Stimulated activated CD8-positive, alpha-beta memory T cell treated with anti-CD3 and anti-CD28 coated beads, Interleukin-7, amount 100 ng/mL, for 1 hour (primary cell): ENCODE data around the gene ZSCAN12.
"Not testable (repeated sequence)": the region's sequence is repeated elsewhere in the genome, so short reads cannot be mapped to it uniquely, and the experiment has no call there.

Source experiments
- DNase-seq, 2 donors: peaks; one replicate each; pipeline ENCODE4 v3.0.0-alpha.2; 2020; ENCODE audit warnings: low read depth in 2 of 2

ZSCAN12 gene

DNA sequence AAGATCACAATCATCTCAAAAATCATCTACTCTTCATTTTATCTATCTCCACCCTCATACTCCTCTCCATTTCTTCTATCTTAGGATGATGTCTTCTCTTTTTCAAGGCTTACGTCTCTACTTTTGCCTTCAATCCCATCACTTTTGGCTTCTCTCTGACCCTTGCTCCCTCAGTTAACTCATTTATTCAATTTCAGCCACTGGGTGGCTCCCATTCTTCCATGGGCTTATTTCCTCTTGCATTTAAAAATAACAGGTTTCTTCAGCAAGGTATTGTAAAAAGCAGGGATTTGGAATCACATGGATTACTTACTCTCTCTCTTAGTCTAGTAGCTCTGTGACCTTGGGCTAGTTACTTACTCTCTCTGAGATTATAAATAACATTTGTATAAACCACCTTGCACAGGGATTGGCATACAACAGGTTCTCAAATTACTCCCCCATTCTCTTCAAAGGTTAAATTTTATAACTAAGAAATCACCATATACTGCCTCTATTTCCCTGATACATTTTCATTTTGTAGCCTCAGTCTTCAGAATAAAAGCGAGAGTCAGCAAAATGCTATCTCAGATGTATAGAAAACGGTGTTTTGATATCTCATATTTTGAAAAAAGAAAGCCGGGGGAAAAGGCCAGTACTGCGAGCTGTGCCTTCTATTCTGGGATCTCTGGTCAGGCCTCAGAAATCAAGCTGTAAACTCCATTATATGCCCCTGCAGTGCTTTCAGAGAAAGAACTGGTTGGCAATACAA lies 5.5 kb downstream of the ZSCAN12 start:
- no peak for DNase-seq

DNA sequence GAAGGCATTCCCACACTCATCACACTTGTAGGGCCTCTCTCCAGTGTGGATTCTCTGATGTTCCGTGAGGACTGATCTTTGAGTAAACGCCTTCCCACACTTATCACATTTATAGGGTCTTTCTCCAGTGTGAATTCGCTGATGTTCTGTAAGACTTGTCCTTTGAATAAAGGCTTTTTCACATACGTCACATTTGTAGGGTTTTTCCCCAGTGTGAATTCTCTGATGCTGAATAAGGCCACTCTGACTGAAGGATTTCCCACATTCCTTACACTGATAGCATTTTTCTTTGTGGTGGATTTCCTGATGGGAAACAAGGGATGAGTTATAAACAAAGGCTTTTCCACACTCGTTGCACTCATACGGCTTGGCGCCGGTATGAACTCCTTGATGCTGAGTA lies 8.9 kb downstream of the ZSCAN12 start:
- no peak for DNase-seq

DNA sequence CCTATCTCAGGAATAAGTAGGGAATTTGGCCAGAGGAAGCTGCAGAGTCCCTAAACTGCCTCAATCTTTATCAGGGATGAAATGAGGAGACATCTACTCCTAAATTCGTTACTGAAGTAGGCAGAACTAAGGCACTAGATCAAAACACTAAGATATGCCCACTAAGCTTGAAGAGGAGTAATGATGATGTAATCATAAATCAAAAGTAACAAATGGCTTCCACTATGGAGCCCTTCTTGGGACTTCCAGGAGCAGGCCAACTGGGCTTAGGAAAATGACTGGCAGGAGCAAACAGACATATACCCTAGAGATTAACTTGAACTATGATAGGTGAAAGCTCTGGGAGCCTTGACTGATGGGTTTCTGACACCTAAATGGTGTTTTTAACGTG lies 15.4 kb downstream of the ZSCAN12 start:
- DNase-seq: no peak

DNA sequence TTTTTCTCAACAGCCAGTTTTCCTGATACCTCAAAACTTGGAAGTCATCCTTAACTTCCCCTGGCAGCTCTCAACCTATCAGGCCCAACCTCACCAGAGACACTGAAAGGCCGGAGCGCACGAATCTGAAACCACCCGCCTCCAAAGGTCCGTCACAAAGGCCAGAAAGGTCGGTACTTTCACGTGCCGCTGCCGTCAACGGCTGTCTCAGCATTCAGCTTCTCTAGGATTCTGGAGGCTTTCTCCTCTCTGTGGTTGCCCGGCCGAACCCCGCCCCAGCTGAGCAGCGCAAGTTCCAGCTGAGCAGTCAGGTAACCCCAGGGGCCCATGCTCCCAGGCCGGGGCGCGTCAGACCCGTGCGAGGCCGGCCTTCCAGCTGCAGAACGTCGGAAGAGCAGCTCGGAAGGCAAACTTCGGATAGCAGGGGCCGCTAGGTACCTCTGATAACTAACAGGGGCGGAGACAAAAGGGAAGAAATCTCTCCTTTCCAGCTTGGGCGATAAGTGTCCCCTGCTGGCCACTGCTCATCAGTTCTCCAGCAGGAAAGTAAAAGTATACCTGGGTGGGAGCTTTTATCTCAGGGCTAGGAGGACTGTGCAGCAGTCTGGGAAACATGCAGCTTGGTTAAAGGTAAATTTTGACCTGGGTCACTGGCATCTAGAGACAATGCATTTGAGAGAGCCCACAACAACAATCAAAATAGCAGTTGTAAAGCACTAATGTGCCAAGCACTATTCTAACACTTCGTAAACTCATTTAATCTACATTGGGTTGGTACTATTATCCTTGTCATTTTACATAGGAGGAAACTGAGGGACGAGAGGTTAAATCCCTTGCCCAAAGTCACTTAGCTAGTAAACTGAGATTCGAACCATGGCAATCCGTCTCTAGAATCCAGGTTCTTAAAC lies 16.1 kb downstream of the ZSCAN12 start:
- no peak for DNase-seq

DNA sequence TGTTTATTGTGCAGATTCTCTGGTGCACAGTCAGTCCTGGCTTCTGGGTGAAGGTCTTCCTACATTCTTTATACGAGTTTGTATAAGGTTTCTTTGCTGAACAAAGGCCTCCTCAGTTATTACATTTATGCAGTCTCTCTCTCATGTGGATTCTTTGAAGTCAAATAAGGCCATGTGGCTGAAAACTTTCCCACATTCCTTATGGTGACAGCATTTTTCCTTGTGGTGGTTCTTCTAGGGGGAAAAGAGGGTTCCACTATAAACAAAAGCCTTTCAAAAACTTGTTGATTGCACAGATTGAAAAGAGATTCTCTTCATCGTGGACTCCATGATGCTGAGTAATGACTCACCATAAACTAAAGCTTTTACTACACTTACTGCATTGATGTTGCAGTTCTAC lies 19.2 kb downstream of the ZSCAN12 start:
- no peak for DNase-seq

DNA sequence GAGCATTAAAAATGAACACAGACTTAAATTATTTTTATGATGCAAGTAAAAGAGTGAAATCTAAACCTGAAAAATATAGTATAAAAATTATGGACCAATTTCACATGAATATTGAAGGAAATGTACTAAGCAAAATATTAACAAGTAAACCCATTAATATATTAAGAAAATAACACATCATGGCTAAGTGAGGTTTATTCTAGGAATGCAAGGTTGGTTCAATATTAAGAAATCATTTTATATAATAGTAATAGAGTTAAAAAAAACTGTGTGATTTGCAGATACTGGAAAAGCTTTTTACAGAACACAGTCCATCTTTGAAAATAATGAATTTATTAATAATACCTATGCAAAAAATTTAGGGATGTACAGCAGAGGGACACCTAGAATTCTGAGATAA lies 20.9 kb downstream of the ZSCAN12 start:
- no peak for DNase-seq

DNA sequence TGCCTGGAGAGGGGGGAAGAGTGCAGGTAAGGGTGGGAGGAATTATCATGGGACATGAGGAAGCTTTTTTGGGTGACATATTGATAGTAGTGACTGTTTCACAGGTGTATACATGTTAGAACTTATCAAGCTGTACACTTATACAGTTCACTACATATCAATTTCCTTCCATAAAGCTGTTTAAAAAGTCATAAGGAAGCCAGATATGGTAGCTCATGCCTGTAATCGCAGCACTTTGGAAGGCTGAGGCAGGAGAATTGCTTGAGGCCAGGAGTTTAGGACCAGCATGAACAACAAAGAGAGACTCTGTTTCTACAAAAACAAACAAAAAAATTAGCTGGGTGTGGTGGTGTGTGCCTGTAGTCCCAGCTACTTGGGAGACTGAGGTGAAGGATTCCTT lies 21.7 kb downstream of the ZSCAN12 start:
- no peak for DNase-seq

DNA sequence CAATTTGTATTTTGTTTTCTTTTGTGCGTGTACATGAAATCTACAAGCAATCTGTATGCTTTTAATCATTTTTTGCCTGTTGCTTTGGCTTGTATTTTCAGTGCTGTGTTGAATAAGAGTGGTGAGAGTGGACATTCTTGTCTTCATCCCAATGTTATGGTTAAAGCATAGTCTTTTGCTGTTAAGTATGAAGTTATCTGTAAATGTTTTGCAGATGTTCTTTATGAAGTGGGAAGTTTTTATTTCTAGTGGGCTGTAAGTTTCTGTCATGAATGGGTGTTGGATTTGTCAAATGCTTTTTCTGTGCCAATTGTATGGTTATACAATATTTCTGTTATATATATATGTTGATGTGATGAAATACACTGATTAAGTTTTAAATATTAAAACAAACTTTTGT lies 25.6 kb downstream of the ZSCAN12 start:
- DNase-seq: no peak

DNA sequence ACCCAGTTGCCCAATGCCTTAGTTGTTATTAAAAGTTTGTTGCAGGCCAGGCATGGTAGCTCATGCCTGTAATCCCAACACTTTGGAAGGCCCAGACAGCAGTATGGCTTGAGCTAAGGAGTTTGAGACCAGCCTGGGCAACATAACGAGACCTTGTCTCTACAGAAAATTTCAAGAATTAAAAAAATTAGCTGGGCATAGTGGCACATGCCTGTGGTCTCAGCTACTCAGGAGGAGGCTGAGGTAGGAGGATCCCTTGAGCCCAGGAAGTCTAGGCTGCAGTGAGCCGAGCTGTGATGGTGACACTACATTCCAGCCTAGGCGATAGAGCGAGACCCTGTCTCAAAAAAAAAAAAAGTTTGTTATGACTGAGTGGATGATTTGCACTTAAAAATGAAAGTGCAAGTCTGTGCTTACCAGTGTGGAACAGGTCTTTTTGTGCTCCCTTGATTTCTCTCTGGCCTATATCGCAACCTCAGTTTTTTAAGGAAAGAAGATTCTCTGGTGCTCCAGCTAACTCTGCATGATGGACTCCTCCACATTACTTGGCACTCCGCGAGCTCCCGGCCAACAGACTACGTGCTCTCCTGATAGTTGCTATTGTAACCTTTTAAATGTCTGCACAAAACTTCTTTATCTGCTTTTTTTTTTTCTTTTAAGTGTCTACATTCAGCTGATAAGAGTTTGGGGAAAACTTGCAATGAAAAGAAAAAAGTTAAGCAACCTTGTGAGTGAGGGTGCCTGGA lies 27.7 kb downstream of the ZSCAN12 start:
- no peak for DNase-seq

DNA sequence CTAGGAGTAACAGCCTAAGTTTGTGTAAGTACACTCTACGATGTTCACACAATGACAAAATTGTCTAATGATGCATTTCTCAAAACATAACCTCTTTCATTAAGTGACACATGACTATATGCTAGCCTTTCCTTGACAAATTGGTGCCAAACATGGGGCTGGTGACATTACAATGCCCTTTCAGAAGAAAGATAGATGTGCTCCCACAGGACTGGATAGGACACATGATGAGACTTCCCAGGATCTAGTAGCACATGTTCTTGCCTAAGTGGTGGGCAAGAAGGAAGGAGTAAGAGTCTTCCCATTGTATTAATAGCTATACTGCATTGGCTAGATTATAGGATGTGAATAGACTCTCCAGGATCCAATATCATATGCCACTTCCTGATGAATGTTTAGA lies 28.3 kb downstream of the ZSCAN12 start:
- DNase-seq: no peak

DNA sequence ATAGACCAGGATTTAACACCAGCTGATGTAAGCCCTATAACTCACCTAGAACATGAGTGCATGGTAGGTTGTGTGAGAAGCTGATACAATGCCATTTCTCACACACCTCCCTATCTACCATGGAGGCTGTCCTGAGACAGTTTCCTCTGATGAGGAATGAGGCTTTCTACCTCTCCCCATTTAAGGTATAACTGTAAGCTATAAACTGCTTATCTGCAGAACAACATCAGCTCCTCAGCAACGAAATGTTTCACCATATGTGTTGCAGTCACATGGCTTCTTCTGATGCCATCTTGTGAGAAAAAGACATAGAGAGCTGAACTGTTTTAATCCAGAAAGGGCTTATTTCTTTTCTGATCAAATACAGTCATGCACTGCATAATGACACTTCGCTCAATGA lies 29.1 kb downstream of the ZSCAN12 start:
- DNase-seq: no peak

DNA sequence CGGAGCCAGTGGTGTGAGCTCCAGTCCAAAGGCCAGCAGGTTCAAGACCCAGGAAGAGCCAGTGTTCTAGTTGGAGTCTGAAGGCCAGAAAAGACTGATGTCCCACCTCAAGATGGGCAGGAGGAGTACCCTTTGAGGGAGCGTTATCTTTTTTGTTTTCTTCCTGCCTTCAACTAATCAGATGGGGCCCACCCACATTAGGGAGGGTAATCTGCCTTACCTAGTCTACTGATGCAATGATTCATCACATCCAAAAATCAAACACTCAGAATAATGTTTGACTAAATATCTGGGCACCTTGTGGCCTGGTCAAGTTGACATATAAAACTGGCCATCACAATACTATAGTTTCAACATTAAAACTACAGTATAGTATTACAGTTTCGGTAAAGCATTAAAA lies 30.1 kb downstream of the ZSCAN12 start:
- no peak for DNase-seq

DNA sequence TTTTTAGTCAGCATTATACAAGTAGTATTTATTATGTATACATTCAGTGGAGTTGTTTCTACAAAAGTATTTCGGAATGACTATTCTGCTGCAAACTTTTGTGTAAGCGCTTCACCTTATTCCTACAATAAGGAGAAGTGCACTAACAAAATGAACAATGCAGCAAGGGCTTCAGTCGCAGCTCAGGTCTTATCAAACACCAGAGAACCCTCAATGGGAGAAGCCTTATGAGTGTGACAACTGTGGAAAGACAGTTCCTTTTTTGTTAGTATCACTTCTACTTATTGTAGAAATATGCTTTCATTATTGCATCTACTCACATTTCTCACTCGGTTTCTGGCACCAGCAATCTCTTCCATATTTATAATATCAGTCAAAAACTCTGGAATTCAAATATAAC lies 31.0 kb downstream of the ZSCAN12 start:
- no peak for DNase-seq

DNA sequence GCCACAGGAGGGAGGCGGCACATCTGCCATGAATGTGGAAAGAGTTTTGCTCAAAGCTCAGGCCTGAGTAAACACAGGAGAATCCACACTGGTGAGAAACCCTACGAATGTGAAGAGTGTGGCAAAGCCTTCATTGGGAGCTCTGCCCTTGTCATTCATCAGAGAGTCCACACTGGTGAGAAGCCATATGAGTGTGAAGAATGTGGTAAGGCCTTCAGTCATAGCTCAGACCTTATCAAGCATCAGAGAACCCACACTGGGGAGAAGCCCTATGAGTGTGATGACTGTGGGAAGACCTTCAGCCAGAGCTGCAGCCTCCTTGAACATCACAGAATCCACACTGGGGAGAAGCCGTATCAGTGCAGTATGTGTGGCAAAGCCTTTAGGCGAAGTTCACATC lies 34.0 kb downstream of the ZSCAN12 start:
- DNase-seq: not testable (repeated sequence)

DNA sequence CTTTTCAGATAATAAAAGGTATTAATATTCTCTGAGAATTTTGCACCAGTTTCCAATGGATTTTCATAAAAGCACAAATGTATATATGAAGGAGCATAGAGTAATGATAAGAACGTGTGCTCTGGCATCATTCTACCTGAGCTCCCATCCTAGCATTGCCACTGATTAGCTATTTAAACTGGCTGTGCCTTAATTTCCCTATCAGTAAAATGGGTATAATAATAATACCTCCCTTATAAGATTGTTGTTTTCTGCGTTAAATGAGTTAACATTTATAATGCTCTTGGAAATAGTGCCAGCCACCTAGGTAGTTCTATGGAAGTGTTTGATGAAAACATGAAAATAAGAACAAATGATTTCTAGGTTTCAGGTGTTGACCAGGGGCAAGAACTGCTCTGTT lies 38.6 kb downstream of the ZSCAN12 start:
- no peak for DNase-seq

DNA sequence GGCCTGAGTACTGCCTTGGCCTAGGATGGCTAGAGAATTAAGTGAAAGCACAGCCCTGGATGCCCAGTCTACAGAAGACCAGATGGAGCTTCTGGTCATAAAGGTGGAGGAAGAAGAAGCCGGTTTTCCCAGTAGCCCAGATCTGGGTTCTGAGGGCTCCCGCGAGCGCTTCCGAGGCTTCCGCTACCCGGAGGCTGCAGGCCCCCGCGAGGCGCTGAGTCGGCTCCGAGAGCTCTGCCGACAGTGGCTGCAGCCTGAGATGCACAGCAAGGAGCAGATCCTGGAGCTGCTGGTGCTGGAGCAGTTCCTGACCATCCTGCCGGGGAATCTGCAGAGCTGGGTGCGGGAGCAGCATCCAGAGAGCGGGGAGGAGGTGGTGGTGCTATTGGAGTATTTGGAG lies 40.0 kb downstream of the ZSCAN12 start:
- not testable (repeated sequence) for DNase-seq

DNA sequence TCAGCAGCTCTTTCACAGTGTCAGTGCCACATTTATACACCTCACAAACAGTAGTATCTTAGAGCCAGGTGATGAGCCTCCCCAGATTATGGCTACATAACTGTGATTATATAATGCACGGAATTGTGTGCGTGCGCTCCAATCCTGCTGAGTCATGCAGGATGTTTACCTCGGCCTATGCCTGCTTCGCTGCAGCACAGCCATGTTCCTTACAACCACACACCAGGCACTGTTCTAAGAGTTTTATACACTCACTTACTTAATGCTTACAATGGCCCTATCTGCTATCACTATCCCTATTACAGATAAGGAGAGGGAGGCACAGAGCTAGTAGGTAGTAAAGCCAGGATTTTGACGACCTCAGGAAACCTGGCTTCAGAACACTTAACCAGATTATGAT lies 42.5 kb downstream of the ZSCAN12 start:
- no peak for DNase-seq

DNA sequence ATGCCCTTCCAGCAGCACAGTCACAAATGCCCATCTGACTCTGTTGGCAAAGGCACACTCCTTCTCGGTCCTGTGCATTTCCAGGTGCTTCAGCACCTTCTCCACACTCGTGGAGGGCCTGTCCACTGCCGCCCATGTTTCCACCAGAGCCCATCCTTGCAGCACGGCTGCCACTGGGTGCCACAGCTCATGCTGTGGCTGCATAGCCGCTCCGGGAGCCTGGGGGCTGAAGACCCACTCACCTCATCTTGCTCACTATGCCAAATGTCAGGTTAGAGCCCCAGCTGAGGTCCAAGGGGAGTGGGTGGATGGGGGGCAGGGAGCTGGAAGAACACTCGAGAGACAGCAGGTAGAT lies 42.9 kb downstream of the ZSCAN12 start:
- DNase-seq: no peak

DNA sequence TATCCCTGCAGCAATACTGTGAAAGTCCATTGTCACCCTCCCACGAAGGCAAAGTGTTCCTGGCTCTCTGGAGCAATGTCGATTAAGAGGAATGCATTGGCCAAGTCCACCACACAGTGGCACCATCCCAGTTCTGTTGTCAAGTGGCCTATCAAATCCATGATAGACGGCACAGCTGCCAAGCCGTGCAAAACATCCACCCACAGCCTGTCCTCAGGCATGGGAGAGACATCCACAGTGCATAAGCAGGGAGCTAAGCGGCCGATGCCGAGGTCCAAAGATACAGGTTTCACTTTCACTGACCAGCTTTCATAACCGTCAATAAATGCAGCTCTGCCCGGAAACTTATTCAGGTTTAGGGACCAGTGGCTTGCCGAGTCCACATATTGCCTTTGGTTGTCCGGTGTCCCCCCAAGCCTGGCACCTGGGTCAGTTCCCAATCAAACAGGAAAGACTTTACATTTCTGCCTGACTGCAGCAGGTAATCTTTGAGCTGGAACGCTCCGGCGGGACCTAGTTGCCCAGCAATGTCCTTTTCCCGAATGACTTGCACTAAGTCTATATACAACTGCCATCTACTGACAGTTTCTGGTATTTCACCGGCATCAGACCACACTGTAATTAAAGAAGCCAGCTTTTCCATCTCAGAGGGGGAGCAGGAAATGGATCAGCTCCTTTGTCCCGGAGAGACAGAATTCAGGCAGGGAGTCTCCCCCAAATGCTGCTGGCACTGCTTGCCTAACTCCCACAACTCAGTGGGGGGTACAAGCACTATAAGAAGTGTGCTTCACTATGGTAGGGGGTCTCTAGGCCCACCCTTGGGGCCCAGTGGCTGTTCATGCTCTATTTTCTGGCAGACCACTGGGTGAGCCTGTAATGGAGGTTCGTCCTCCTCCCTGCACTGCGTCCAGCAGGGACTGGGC lies 43.5 kb downstream of the ZSCAN12 start:
- peak in 1 of 2 donors; percentile 14 for DNase-seq

DNA sequence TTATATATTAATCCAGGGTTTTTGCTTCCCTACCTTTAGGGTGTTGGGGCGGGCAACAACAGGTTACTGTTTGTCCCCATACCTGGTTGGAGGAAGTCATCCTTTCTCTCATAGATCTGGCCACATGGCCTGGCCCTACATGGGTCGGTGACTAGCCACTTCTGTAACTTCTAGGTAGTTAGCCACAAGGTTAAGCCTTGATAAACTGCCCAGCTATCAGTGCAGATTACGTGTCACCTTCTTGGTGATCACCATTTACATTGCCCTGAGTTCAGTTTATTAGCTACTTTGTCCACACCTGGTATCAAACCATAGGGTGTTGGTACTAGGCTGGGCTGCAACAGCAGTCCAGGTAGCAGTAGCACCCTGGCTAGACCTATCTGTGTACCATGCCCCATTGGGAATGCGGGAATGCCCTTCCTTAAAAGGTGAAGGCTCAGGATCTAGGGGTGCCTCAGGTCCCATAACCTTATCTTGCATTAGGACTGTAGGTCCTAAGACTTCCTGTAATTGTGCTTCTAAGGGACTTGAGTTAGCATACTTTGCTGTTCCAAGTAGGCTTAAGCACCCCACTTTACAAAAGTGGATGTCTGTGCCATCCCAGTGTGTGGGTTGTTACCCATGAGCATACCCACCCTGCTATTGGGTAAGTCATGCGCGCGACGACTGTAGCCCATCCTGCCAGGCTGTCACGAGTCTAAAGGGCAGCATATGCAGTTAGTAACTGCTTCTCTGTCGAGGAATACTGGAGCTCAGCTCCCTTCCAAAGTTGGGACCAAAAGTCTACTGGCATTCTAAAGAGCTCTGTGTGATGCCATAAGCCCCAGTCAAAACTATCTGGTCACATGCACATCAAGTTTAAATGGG lies 44.6 kb downstream of the ZSCAN12 start:
- DNase-seq: no peak
